Stimulated activated CD4-positive, alpha-beta T cell treated with anti-CD3 and anti-CD28 coated beads, Interleukin-15, amount 100 ng/mL, for 24 hours (primary cell): Measurements from ENCODE around the gene TMEM54.
"Not testable (repeated sequence)": the region's sequence is repeated elsewhere in the genome, so short reads cannot be mapped to it uniquely, and the experiment has no call there.

ENCODE experiments used
- DNase-seq: peaks from one replicate; pipeline ENCODE4 v3.0.0-alpha.2; 2020

The TMEM54 gene

GRCh38 chr1:32918179-32918578 is 17.0 kb upstream of the TMEM54 start:
- DNase-seq: no peak

DNA sequence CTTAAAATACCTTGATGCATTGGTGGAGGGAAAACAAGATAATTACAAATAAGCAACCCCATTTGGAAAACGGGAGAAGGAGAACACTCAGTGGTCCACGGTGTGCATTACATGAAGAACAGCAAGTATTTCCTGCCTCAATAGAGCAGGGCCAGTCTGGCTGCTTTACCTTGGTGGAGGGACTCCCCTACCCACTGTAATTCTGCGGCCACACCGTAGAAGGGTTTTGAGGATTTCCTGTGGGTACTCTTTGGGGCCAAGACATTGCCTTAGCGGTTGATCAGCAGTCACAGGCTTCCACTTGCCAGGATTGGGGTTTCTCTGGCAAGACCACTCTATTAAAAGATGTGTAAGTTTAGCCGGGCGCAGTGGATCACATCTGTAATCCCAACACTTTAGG is 16.3 kb upstream of the TMEM54 start:
- DNase-seq: no peak

- no peak for DNase-seq
Measured at GRCh38 chr1:32915766-32916706, 14.8 kb upstream of the TMEM54 start.

- DNase-seq: no peak
Measured at GRCh38 chr1:32910319-32910718, 9.1 kb upstream of the TMEM54 start.

DNA sequence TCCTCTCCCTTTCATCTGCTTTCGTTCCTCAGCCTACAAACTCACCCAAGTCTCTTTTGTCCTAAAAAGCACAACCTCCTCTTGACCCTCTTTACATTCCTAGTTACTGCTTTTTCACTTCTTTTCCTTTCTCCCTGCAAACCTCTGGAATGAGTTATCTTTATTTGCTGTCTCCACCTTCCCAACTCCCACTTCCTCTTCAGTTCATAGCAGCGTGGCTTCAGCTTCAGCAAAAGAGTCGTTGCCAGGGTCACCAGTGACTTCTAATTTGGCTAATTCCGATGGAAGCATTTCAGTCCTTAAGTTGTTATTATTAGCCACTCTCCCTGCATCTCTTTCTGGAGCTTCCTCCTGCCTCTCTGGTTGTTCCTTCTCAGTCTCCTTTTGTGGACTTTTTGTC is 6.2 kb upstream of the TMEM54 start:
- no peak for DNase-seq

DNA sequence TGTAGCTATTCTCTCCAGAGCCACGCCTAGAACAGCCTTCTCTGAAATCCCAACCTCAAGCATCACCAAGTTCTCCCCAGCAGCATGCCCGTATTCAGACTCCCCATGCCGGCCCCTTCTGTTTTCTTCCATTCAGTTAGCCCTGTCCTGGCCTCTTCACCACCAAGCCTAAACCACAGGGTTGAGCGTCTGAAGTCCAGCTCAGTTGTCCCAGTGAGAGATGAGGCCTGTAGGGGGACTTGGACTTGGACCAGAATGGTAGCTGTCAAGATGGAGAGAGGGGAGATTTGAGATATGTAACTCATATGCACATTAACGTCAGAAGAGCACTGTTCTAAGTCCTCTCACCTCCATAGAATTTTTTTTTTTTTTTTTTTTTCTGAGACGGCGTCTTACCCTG is 5.5 kb upstream of the TMEM54 start:
- no peak for DNase-seq

DNA sequence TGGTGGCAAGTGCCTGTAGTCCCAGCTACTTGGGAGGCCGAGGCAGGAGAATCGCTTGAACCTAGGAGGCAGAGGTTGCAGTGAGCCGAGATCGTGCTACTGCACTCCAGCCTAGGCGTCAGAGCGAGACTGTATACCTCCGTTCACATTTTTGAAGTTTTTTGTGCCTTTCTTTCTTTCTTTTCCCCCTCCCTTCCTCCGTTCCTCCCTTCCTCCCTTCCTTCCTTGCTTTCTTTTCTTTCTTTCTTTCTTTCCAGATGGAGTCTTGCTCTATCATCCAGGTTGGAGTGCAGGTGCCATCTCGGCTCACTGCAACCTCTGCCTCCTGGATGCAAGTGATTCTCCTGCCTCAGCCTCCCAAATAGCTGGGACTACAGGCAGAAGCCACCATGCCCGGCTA is 4.4 kb upstream of the TMEM54 start:
- DNase-seq: not testable (repeated sequence)

DNA sequence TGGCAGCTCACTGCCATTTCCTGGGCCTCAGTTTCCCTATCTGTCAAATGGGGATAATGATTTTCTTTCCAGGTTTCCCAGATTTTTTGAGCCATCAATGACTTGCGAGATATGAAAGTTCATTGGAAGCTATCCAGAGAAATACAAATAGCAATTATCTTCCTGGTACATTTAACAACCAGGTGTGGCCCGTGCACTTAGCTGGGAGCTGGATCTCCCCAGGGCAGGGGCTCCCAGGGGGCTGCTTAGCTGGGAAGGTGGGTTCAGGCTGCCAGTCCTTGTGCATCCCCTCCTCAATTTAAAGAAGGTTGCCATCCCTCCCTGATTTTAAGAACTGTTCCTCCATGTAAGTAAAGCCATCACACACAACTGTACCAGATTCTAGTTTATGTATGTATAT is 3.6 kb upstream of the TMEM54 start:
- DNase-seq: no peak

- no peak for DNase-seq
Measured at GRCh38 chr1:32903991-32904785, 3.0 kb upstream of the TMEM54 start.

GRCh38 chr1:32902535-32902920 is 1.3 kb upstream of the TMEM54 start:
- no peak for DNase-seq

DNA sequence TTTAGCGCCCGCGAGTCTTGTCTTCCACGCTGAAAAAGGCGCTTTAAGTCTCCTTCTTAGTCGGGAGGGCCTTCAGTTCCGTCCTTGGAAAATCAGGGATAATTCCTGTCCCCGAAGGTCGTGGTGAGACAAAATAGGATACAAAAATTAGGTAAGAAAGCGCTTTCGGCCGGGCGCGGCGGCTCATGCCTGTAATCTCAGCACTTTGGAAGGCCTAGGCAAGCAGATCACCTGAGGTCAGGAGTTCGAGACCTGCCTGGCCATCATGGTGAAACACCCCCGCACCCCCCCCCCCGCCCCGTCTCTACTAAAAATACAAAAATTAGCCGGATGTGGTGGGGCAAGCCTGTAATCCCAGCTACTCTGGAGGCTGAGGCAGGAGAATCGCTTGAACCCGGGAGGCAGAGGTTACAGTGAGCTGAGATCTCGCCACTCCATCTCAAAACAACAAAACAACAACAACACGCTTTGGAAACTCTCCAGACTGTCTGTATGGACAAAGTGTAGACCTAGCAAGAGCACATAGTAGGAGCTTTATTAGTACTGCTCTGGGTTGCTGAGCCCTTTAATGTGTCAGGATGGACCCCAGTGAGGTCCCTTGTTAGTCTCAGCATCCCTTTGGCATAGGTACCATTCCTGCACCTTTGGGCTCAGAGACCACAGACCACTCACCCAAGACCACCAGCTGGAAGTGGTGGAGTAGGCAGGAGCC is 790 bp upstream of the TMEM54 start:
- no peak for DNase-seq

GRCh38 chr1:32900371-32900955 is 726 bp downstream of the TMEM54 start:
- DNase-seq: no peak

GRCh38 chr1:32899586-32900296 is 1.4 kb downstream of the TMEM54 start:
- no peak for DNase-seq

GRCh38 chr1:32898958-32899357 is 2.2 kb downstream of the TMEM54 start:
- no peak for DNase-seq

- DNase-seq: no peak
Measured at GRCh38 chr1:32898056-32898455, 3.1 kb downstream of the TMEM54 start.

DNA sequence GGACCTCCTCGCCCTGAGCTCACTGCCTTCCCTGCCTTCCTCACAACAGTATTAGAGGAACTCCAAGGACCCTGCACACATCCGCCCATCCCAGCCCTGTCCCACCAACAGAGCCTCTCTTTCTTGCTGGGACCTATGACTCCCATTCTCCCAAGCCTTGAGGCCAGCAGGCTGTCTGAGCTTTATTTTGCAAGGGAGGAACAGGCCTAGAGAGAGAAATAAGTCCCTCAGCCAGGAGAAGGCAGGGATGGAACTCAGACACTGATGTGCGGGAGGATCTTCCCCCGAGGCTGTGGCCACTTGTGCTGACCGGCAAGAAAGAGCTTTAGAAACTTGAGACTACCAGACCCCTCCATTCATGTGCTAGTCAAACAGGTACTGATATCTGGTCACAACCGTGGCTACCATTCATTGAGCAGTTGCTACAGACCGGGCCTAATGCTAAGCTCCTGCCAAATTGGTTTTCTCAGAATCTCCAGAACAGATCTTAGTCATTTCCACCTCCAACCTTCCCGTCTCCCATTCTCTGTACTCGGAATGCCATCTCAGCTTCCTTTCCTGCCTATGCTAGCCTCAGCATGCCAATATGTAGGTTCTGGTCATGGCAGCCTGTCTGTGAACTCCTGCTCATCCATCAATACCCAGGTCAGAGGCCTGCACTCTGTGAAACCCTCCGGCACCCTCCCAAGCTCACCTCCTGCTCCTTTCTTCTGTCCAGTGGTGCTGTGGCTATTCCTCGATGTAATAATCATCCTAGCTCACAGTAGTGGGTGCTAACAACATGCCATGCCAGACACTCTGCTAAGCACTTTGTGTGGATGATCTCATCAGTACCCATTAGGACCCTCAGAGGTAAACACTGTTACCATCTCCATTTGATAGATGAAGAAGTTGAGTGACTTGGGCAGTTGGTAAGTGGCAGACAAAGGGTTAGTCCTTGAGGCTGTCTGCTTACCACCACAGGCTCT is 3.8 kb downstream of the TMEM54 start:
- no peak for DNase-seq

DNA sequence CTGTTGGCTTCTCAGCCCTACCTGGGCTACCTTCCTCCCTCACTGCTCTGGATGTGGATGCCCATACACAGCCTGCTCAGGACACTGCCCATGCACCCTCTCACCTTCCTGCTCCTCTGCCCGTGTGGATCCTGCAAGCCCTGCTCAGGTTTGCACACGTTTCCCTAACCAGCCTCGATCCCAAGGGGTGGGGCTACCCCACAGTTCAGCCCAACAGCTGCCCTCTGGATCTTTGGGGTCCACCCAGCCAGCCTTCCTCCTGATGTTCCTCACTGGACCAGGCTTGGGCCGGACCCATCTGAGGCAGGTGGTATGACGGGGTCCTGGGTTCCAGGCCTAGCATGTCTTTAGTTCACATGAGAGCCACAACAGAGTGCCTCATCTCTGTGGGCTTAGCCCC is 4.7 kb downstream of the TMEM54 start:
- no peak for DNase-seq

DNA sequence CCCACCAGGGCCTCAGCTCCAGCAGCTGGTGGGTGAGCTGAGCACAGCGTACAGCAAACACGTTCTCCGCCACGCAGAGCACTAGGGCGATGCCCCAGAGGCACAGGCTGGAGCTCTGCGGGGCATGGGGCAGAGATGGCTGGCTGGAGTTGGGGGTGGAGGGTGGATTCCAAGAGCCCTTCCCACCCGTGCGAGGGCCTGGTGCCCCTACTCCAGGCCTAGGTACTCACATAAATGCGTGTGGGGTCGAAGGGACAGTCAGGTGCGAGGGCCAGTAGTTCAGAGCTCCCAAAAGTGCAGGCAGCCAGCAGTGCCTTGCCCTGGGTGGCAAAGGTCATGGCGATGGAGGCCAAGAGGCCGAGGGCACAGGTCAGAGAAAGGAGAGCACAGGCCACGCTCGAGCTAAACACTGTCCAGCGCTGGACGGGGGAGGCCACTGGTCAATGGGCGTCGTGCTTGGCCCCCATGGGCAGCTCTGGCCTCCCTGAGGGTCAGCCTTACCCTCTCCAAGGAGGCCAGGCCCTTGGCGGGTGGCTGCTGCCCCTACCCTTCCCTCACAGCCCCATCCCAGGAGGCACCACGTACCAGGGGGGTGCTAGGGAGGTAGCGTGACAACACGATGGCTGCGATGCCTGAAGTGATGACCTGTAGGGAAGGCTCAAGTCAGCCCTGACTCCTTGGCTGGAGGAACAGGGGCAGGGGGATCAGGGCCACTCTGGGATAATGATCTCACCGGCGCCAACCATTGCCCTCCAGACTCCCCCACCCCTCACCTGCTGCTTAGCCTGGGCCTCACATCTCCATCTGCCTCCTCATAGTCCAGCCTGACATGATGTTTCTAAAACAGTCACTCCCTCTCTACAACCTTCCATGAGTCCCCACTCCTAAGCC is 5.6 kb downstream of the TMEM54 start:
- DNase-seq: no peak

DNA sequence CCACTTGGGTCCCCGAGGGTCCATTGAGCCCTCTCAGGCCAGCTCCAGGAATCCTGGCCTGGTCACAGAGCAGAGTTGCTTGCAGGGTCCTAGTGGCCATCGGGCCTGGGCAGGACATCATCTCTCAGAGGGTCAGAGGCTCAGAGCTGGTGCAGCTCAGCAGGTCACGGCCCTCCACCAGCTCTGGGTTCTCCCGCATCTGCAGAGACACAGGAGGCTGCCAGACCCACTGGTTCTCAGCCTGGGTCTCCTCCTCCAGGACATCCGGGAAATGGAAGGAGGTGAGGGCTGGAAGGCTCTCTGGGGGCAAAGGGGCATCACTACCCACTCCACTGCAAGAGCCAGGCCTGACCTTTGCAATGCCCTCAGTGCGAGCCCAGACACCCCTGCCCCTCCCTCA is 6.5 kb downstream of the TMEM54 start:
- no peak for DNase-seq

- no peak for DNase-seq
Measured at GRCh38 chr1:32894019-32894600, 7.1 kb downstream of the TMEM54 start.
